GM21723 (cell line): Measurements from ENCODE around the gene USP35.

Source experiments
- ATAC-seq: cut with Tn5 transposase; IDR thresholded peaks from one replicate; pipeline ENCODE4 v1.9.1; 2021; ENCODE audit warnings: mild to moderate bottlenecking, moderate library complexity; ENCODE audit not compliant: unreplicated experiment

Gene USP35

DNA sequence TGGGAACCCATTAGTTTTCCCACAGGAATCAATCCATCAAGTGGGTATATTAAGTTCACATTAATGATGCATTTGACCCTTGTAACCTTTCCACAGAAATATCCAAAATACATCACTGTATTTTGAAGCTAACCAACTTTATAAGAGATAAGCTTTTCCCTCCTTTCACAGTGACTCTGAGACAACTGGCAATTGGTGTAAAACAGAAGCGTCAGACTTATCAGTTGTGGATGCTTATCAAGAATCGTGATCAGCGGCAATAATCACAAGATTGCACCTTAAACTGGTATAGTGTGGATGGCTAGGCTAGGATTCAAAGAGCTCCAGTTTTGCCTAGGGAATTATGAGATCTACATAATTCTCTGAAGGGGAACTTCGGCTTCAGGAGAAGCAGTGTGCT lies 73.1 kb downstream of the USP35 start:
- ATAC-seq, result no peak

GRCh38 chr11:78262238-78262637 lies 73.5 kb downstream of the USP35 start:
- ATAC-seq, result no peak

- ATAC-seq, result no peak
Measured at GRCh38 chr11:78262691-78263090, 74.0 kb downstream of the USP35 start.
